ENCODE data around the gene GFAP. TPM values are rescaled to one million over a fixed set of nuclear protein-coding genes. Genes with fewer than 3 reads are reported as not detected.

Gene GFAP
- total RNA-seq, 1 experiment from 2014 or later: 1.6 TPM

- TF ChIP-seq FOXP4 (CRISPR knock-in tag; IDR thresholded peaks at IDR 0.05) (no peak), ARID4B (CRISPR knock-in tag; IDR thresholded peaks at IDR 0.05; ENCODE audit: borderline replicate concordance) (no peak), ZNF317 (CRISPR knock-in tag; IDR thresholded peaks at IDR 0.05; ENCODE audit: borderline replicate concordance, low read depth) (no peak)
These were observed 19.4 kb upstream of the GFAP start (continued) for GRCh38 chr17:44934745-44935105.

GRCh38 chr17:44933824-44934744 lies 18.8 kb upstream of the GFAP start:
- Mint-ChIP-seq H3K27me3 (ENCODE audit: low read depth) (no peaks in the 10 kb centered on the region), H3K36me3 (peaks cover 59% of the 10 kb centered on the region), H3K9me3 (no peaks in the 10 kb centered on the region), H3K4me1 (no peaks in the 10 kb centered on the region), H3K4me3 (no peak overlapping the region), H3K27ac (no peak overlapping the region)
- DNase-seq (ENCODE audit: low spot score): no peak
- ChIA-PET CTCF (interaction anchor here (1.0 to 1.3 kb wide), 3 partner anchors 13 to 23 kb away, joined by 3 to 4 read pairs (median 3); no protein-coding TSS in a partner anchor), POLR2A (interaction anchor here (0.8 kb wide), 1 partner anchor 17 kb away, joined by 3 read pairs; no protein-coding TSS in a partner anchor)
- TF ChIP-seq ESRRA (CRISPR knock-in tag; IDR thresholded peaks at IDR 0.05; ENCODE audit: borderline replicate concordance) (no peak), ZNF317 (CRISPR knock-in tag; IDR thresholded peaks at IDR 0.05; ENCODE audit: borderline replicate concordance, low read depth) (no peak), NR2C2 (CRISPR knock-in tag; IDR thresholded peaks at IDR 0.05) (no peak), GRHL2 (CRISPR knock-in tag; IDR thresholded peaks at IDR 0.05; ENCODE audit: insufficient replicate concordance, severe bottlenecking) (no peak), CBFB (CRISPR knock-in tag; IDR thresholded peaks at IDR 0.05; ENCODE audit: low read depth) (no peak), KAT7 (CRISPR knock-in tag; IDR thresholded peaks at IDR 0.05; ENCODE audit: borderline replicate concordance) (no peak), GABPB1 (CRISPR knock-in tag; IDR thresholded peaks at IDR 0.05) (no peak), ZNF138 (CRISPR knock-in tag; conservative IDR thresholded peaks at IDR 0.05) (no peak), MXD4 (CRISPR knock-in tag; IDR thresholded peaks at IDR 0.05; ENCODE audit: borderline replicate concordance) (no peak), ZBTB43 (CRISPR knock-in tag; IDR thresholded peaks at IDR 0.05) (no peak), USF2 (CRISPR knock-in tag; IDR thresholded peaks at IDR 0.05) (no peak), ZNF423 (CRISPR knock-in tag; IDR thresholded peaks at IDR 0.05) (no peak), NFYB (CRISPR knock-in tag; conservative IDR thresholded peaks at IDR 0.05; ENCODE audit: low read depth) (no peak)
- ATAC-seq: no peak
